GM12875 (cell line): Measurements from ENCODE around the gene TPRG1.

ENCODE experiments used
- H3K4me3 ChIP-seq: one replicate; pipeline ENCODE4 v1.5.1; 2011; ENCODE audit warnings: low read depth, low read length, control low read depth
- CTCF ChIP-seq: IDR thresholded peaks from 2 replicates; pipeline ENCODE4 v1.5.1; 2011; ENCODE audit warnings: low read depth, mild to moderate bottlenecking, control low read depth, inconsistent platforms, low read length, moderate library complexity, borderline replicate concordance; ENCODE audit not compliant: insufficient read depth

Gene TPRG1

DNA sequence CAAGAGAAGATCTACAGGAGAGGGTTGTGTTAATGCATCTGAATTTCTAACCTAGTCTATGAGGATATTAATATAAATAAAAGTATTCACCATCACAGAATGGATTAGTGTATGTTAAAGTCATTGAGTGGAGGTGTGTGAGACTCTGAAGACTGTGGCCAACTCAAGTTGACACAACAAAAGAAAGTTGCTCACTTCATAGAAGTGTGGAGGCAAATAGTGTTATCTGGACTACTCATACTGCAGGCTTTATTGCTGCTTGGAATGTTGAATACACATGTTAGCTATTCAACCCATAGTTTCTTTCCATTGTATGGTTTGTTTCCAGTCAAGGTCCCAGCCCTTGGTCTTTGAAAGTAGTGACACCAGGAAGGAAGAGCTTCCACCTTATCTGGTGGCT, 38.0 kb upstream of the TPRG1 start:
- TF ChIP-seq CTCF, result no peak
- H3K4me3 ChIP-seq, result no peak overlapping the region

GRCh38 chr3:189137416-189137815, 34.4 kb upstream of the TPRG1 start:
- no peak for TF ChIP-seq CTCF
- no peak overlapping the region for H3K4me3 ChIP-seq

DNA sequence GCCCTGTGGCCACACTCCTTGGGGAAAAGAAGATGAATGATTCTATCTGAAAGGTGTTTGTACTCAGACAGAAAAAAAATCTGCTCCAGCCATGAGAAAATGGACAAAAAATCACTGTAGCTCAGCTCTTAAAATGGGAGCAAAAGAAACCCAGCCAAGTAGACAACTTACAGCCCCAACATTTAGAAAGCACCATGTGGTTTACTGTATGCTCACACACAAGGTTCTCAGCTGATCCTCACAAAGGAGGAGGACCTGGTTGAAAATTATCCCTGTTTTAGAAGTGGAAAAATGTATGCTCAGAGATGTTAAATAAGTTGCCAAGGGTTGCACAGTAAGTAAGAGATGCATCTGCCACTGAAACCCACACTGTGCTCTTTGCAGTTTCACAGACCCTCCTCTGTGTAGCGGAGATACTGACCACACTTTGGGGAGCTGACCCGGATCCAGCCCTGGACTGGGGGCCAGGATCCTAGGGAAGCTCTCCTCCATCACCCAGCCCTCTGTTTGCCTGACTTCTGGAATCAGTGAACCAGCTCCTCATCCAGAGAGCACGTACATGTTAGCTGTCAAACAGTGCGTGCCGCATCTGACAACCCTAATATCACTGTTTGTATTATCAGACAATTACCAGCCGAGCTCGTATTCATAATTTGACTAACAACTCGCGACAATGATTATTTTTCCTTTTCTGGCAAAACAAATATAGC, 32.7 kb upstream of the TPRG1 start:
- no peak overlapping the region for H3K4me3 ChIP-seq
- TF ChIP-seq CTCF, result no peak

DNA sequence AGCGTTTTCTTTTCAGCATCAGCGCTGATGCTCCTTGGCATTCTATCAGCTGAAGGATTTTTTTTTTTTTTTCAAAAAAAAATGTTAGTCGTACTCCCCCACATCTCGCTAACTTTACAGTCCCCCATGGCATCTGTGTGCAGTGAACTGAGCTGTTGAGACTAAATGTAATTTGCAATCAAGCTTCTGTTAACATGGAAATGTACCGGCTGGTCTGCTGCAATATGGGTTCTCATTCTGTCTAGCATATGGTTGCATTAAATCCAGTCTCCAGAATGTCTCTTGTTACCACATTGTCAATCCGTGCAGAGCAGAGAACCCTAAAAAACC, 32.2 kb upstream of the TPRG1 start:
- H3K4me3 ChIP-seq, result no peak overlapping the region
- TF ChIP-seq CTCF, result no peak

GRCh38 chr3:189142527-189142926, 29.2 kb upstream of the TPRG1 start:
- no peak overlapping the region for H3K4me3 ChIP-seq
- no peak for TF ChIP-seq CTCF

DNA sequence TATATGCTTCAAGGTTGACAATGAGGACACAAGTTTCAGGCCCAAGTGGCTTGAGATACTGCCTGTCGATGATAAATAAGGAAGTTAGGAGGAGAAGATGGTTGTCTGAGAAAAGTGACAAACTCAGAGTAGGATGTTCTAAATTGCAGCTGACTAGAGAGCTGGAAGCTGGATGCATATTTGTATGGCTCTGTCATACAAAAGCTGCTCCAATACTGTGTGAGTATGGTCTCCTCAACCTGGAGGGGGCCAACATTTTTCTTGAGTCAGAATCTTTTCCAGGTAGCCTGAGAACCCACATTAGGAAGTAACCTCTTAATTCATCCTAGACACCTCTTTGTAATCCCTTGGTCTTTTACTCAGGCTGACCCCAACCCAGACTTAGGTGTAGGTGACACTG, 28.4 kb upstream of the TPRG1 start:
- no peak overlapping the region for H3K4me3 ChIP-seq
- no peak for TF ChIP-seq CTCF

DNA sequence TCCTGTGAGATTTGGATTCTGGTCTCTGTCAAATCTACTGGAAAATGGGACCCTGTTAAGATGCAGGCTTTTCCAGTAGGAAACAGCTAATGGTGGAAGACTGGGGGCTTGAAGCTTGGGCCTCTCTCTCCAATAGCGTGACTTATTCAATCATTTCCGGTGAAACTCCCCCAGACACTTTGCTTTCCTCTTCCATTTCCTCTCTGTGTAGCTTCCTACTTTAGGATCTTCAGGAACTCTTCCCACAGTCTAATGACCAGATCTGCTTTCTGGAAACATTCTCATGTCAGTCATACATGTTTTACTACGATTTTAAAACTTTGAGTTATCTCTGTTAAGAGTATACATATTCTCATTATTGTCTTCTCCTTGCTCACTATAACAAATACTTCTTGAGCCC, 28.0 kb upstream of the TPRG1 start:
- H3K4me3 ChIP-seq, result no peak overlapping the region
- TF ChIP-seq CTCF, result no peak
